ENCODE measurements around the gene PRSS36.
A peak's percentile ranks its signal among the peaks of the same experiment; 100 is the strongest.
"Not testable (repeated sequence)": the region's sequence is repeated elsewhere in the genome, so short reads cannot be mapped to it uniquely, and the experiment has no call there.

Gene PRSS36

GRCh38 chr16:31108794-31109558, 40.9 kb downstream of the PRSS36 start:
- no peaks in the 10 kb centered on the region for H3K9me3 Mint-ChIP-seq
- H3K36me3 Mint-ChIP-seq = peaks cover 47% of the 10 kb centered on the region
- peak overlapping the region; percentile 96 for H3K27ac Mint-ChIP-seq
- peaks cover 32% of the 10 kb centered on the region for H3K4me1 Mint-ChIP-seq
- DNase-seq (ENCODE audit: low spot score in 2 of 2) (no peak), ATAC-seq (no peak)
- peak overlapping the region; percentile 90 for H3K4me3 Mint-ChIP-seq

DNA sequence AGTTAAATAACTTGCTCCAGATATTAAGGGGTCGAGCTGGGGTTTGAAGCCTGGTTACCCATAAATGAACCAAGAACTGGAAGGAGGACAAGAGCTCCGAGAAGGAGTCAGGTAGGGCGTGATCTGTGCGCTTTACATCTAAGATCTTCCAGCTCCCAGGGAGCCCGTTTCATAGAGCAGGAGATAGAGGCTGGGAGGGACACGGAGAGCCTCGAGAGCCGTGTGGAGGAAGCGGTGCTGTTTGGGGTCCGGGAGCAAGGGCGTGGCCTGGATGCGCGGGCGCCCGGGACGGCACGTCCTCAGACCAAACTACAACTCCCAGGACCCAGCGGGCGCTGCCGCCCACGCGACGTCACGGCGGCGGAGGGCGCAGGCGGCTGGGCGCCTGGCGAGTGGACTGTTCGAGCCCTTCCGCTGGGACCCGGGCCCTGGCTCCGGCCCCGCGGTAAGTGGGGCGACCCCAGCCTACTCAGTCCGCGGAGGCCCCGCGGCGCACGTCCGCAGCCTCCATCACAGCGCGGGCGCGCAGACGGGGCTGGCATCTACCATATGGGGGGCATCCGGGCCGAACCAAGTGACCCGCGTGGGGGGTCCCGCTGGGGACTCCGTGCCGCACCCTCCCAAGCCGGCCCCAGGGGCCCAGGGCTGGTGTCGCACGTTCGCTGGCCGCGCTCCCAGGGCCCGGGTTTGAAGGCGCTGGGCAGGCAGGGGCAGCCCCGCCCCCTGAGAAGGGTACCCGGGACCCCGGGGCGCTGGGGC, 41.7 kb downstream of the PRSS36 start, which contains the start of gene BCKDK:
Gene BCKDK, plus strand, starts transcription at position 352 of the 759 bp plus-strand sequence. CDS start 838 bp downstream, outside the sequence.
- ATAC-seq (peak; percentile 86), DNase-seq (ENCODE audit: low spot score in 2 of 2) (peak; percentile 73 to 87)
- Mint-ChIP-seq H3K4me3 (peak within 1 kb of the TSS; percentile 90), H3K27ac (peak within 1 kb of the TSS; percentile 96), H3K4me1 (peaks cover 32% of the 10 kb centered on the region), H3K36me3 (peaks cover 47% of the 10 kb centered on the region), H3K9me3 (no peaks in the 10 kb centered on the region)

DNA sequence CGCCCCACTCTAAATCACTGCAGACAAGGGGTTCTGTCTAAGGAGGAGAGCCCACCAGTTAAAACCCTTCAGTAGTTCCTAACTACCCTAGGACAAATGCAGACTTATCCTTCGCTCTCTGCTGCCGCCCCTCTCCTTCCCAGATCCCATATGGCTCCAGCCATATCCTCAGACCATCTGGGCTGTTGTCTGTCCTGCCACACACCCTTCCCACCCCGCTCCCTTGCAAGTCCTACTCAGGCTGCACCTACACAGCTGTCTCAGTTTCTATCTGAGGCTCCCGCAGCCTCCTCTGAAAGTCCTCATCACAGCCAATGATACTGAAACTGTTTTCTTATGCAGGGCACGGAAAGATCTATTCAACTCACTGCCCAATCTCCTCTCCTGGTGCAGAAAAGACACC, 42.4 kb downstream of the PRSS36 start:
- peaks cover 41% of the 10 kb centered on the region for H3K36me3 Mint-ChIP-seq
- DNase-seq (ENCODE audit: low spot score in 2 of 2) (peak in 1 of 2 donors; percentile 63), ATAC-seq (peak; percentile 85)
- peak overlapping the region; percentile 90 for H3K4me3 Mint-ChIP-seq
- H3K9me3 Mint-ChIP-seq = no peaks in the 10 kb centered on the region
- H3K4me1 Mint-ChIP-seq = peaks cover 32% of the 10 kb centered on the region
- peak overlapping the region; percentile 96 for H3K27ac Mint-ChIP-seq

- no peaks in the 10 kb centered on the region for H3K9me3 Mint-ChIP-seq
- H3K27ac Mint-ChIP-seq = peak overlapping the region; percentile 96
- H3K36me3 Mint-ChIP-seq = peaks cover 35% of the 10 kb centered on the region
- no peak for ATAC-seq
- peak overlapping the region; percentile 90 for H3K4me3 Mint-ChIP-seq
- peaks cover 32% of the 10 kb centered on the region for H3K4me1 Mint-ChIP-seq
- DNase-seq (ENCODE audit: low spot score in 2 of 2) = no peak
Measured at GRCh38 chr16:31106509-31107464, 43.1 kb downstream of the PRSS36 start.

DNA sequence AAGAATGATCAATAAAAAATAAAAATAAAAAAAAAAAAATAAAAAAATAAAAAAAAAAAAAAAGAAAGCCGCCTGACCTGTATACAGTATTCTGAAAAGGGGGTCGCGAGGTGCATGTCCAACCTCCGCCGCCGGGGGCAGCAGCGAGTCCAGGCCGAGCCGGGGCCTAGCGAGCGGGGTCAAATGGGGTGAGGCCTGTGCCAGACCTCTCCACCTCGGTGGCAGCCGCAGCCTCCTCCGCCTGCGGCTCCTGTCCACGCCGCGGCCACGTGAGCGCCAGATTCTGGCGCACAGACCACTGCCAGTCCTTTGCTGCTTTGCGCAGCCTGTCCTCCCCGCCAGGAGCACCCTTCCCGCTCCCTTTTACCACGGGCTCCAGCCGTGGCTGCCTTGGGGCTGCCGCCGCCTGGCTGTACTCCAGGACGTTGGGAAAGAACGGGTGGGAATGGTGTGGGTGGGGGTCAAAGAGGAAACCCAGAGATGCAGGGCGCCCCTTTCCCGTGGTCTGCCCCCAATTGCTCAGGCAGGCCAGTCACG, 44.1 kb downstream of the PRSS36 start:
- Mint-ChIP-seq H3K4me3 (peak overlapping the region; percentile 25), H3K9me3 (no peaks in the 10 kb centered on the region), H3K27ac (peak overlapping the region; percentile 77), H3K4me1 (peaks cover 32% of the 10 kb centered on the region), H3K36me3 (peaks cover 25% of the 10 kb centered on the region)
- ATAC-seq (peak; percentile 66), DNase-seq (ENCODE audit: low spot score in 2 of 2) (peak; percentile 91 to 97)

DNA sequence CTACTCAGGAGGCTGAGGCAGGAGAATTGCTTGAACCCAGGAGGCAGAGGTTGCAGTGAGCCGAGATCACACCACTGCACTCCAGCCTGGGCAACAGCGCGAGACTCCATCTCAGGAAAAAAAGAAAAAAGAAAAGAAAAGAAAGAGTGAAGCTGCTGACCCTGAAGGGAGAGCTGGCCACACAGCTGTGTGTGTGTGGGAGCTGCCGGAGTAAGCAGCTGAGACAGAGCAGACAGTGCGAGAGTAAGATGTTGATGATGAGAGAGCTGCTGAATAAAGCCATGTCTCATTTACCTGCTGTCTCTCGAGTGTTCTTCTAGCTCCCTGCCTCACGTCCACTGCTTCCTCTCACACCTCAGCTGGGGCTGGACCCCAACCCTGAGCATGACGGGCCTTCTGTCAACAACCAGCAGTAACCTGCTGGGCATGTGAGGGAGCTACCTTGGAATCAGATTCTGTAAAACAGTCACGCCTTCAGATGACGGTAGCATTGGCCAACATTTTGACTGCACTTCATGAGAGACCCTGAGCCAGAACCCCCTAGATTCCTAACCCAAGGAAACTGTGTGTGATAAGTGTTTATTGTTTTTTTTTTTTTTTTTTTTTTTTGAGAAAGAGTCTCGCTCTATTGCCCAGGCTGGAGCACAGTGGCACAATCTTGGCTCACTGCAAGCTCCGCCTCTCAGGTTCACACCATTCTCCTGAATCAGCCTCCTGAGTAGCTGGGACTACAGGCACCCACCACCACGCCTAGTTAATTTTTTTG, 48.8 kb downstream of the PRSS36 start:
- not testable (repeated sequence) for H3K27ac Mint-ChIP-seq; H3K36me3 Mint-ChIP-seq; H3K9me3 Mint-ChIP-seq; ATAC-seq; H3K4me3 Mint-ChIP-seq; DNase-seq (ENCODE audit: low spot score in 2 of 2); H3K4me1 Mint-ChIP-seq

GRCh38 chr16:31099860-31100638, 49.8 kb downstream of the PRSS36 start:
- H3K4me3 Mint-ChIP-seq = no peak overlapping the region
- ATAC-seq (no peak), DNase-seq (ENCODE audit: low spot score in 2 of 2) (no peak)
- no peaks in the 10 kb centered on the region for H3K36me3 Mint-ChIP-seq
- H3K4me1 Mint-ChIP-seq = peaks cover 10% of the 10 kb centered on the region
- no peak overlapping the region for H3K27ac Mint-ChIP-seq
- H3K9me3 Mint-ChIP-seq = no peaks in the 10 kb centered on the region

DNA sequence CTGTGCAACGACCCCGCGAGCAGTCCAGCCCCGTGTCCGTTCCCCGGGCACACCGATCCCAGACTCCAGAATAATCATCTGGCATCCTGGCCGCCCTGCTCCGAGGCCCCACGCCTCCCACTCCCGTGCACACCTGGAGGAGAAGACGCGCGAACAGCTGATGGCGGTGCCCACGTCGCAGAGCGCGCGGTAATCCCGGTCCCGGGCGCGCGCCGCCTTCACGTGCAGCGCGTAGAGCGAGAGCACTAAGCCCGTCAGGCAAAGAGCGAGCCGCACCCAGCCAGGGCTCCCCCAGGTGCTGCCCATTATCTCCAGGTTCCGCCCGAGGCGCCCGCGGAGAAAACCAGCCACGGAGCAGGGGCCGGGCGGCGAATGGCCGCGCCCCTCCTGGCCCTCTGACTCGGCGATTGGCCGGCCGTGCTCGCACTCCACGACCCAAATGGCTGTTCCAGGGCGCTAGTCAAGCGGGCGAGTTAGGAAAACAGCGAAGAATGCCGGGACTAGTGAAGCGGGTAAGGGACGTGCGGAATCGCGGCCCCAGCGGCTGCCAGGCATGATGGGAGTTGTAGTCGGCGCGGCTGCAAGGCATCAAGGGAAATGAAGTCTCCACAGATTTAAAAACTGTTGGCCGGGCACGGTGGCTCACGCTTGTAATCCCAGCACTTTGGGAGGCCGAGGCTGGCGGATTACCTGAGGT, 55.3 kb downstream of the PRSS36 start, which contains the start of gene VKORC1:
Gene VKORC1, minus strand, starts transcription at position 374 of the 697 bp plus-strand sequence. Its CDS starts 68 bp downstream, at position 306.
- Mint-ChIP-seq H3K36me3 (peaks cover 33% of the 10 kb centered on the region), H3K4me3 (peak within 1 kb of the TSS; percentile 100), H3K4me1 (peaks cover 31% of the 10 kb centered on the region), H3K9me3 (no peaks in the 10 kb centered on the region), H3K27ac (peak within 1 kb of the TSS; percentile 93)
- DNase-seq (ENCODE audit: low spot score in 2 of 2) = peak; percentile 68 to 94
- peak; percentile 92 for ATAC-seq

DNA sequence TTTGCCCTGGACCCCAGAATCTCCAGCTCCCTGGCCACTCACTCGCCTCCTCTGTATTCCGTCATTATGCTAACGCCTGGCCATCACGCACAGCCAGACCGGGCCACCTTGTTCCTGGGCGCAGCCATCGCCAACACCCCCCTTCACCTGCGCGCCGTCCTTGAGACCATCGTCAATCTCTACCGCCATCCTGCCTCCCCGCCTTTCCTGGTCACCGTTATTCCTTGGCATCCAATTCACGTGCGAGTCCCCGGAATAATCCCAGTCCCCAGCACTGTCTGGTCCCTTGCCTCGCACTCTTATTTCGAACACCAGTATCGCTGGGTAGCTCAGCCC, 55.8 kb downstream of the PRSS36 start:
- ATAC-seq (no peak), DNase-seq (ENCODE audit: low spot score in 2 of 2) (no peak)
- H3K36me3 Mint-ChIP-seq = peaks cover 38% of the 10 kb centered on the region
- H3K4me1 Mint-ChIP-seq = peaks cover 31% of the 10 kb centered on the region
- peak overlapping the region; percentile 93 for H3K27ac Mint-ChIP-seq
- peak overlapping the region; percentile 100 for H3K4me3 Mint-ChIP-seq
- no peaks in the 10 kb centered on the region for H3K9me3 Mint-ChIP-seq

DNA sequence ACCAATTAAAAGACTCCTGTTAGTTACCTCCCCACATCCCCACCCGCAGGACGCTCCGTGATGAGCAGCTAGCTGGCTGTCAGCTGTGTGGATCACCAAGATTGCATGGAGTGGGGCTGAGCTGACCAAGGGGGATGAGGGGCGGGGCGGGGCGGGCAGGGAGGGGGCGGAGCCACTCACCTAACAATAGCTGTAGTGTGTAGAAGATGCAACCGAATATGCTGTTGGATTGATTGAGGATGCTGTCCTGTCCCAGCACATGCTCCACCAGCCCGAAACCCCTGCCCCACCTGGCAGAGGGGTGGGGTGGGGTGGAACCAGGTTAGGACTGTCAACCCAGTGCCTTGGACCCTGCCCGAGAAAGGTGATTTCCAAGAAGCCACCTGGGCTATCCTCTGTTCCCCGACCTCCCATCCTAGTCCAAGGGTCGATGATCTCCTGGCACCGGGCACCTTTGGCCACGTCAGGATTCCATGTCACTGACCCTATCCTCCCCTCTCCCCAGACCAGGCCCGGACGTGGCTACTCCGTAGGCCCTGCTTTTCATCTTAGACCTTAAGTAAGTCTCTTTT, 56.6 kb downstream of the PRSS36 start:
- no peaks in the 10 kb centered on the region for H3K9me3 Mint-ChIP-seq
- peaks cover 45% of the 10 kb centered on the region for H3K36me3 Mint-ChIP-seq
- H3K27ac Mint-ChIP-seq = no peak overlapping the region
- H3K4me3 Mint-ChIP-seq = peak overlapping the region; percentile 100
- ATAC-seq (no peak), DNase-seq (ENCODE audit: low spot score in 2 of 2) (no peak)
- peaks cover 31% of the 10 kb centered on the region for H3K4me1 Mint-ChIP-seq

DNA sequence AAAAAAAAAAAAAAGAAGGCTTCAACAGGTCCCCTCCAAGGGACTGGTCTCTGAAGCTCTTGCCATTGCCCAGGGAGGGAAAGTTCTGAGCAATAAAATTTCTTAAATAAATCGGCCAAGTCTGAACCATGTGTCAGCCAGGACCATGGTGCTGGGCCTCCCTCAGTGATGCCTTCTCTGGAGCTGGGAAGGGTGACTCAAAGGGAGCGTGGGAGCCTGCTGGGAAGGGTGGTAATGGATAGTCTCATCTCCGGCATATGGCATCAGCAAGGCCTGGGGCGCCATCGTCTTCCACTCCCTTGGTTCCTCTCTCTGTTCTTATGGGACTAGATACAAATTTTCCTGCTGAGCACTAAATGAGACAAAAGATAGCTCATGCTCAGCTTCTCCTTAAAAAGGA, 57.5 kb downstream of the PRSS36 start:
- ATAC-seq = no peak
- Mint-ChIP-seq H3K9me3 (no peaks in the 10 kb centered on the region), H3K27ac (no peak overlapping the region)

DNA sequence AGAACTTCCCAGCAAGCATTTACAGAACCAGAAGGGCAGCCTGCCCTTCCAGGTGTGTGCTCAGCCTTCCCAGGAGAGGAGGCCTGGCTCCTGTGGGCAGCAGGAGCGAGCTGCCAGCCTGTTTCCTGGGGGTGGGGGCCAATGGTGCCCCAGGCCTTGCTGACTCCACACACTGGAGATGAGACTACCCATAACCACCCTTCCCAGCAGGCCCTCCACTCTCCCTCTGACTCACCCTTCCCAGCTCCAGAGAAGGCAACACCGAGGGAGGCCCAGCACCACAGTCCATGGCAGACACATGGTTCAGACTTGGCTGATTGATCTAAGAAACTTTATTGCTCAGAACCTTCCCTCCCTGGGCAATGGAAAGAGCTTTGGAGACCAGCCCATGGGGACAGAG, 59.3 kb downstream of the PRSS36 start:
- Mint-ChIP-seq H3K9me3 (no peaks in the 10 kb centered on the region), H3K36me3 (peaks cover 50% of the 10 kb centered on the region), H3K4me3 (no peak overlapping the region), H3K27ac (peak overlapping the region; percentile 39), H3K4me1 (peaks cover 34% of the 10 kb centered on the region)
- no peak for DNase-seq (ENCODE audit: low spot score in 2 of 2)
- no peak for ATAC-seq

More for the DNA sequence above, 57.5 kb downstream of the PRSS36 start:
- Mint-ChIP-seq H3K4me3 (peak overlapping the region; percentile 100), H3K36me3 (peaks cover 45% of the 10 kb centered on the region), H3K4me1 (peaks cover 31% of the 10 kb centered on the region)
- no peak for DNase-seq (ENCODE audit: low spot score in 2 of 2)

DNA sequence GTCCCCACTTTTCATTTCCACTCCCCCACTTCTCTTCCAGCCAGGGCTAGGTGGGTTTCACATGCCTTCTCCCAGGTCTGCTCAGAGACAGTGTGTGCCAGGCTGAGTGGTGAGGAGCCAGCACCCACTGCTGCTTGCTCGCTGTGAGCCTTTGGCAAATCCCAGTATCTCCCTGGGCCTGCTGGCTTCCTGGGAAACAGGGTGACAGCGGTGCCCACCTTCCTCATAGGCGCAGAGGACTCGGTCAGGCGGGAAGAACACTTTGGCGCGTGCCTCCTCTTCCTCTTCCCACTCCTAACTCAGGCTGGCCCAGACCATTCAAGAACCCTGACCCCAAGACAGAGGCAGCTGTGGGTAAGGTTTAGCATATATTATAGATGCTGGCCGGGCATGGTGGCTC, 60.7 kb downstream of the PRSS36 start:
- DNase-seq (ENCODE audit: low spot score in 2 of 2) (no peak), ATAC-seq (no peak)
- Mint-ChIP-seq H3K4me1 (peaks cover 31% of the 10 kb centered on the region), H3K9me3 (no peaks in the 10 kb centered on the region), H3K36me3 (peaks cover 55% of the 10 kb centered on the region), H3K4me3 (no peak overlapping the region), H3K27ac (no peak overlapping the region)

All from stimulated activated effector memory CD8-positive, alpha-beta T cell treated with anti-CD3 and anti-CD28 coated beads, Interleukin-12 subunit alpha, Interleukin-12 subunit beta, amount 100 ng/mL, for 72 hours (primary cell).